CD8-positive, alpha-beta memory T cell (primary cell): ENCODE results near the gene SMLR1. TPM values are rescaled to one million over a fixed set of nuclear protein-coding genes. Genes with fewer than 3 reads are reported as not detected.

Source experiments
- CTCF ChIA-PET: fragments of 350-600 bp; sonication (Branson Sonifier 250); formaldehyde crosslinking; loops from one replicate; lab custom pipeline; 2021; ENCODE audit warnings: antibody characterized with exemption; lab: Charles Lee
- POLR2A ChIA-PET: fragments of 350-600 bp; sonication (Branson Sonifier 250); formaldehyde crosslinking; loops from one replicate; lab custom pipeline; 2021; ENCODE audit warnings: antibody characterized with exemption; lab: Charles Lee
- DNase-seq, 5 donors: peaks; one replicate each; pipeline versions ENCODE4 v3.0.0 to v3.0.0-alpha.2; 2020 to 2022; ENCODE audit warnings: mixed read lengths in 1 of 5
- H3K27ac ChIP-seq: one replicate; pipeline ENCODE4 v1.7.0; 2013; ENCODE audit warnings: low read depth, mild to moderate bottlenecking, low read length, moderate library complexity
- H3K27me3 ChIP-seq: 2 replicates; pipeline ENCODE4 v1.7.0; 2013; ENCODE audit warnings: low read length, mild to moderate bottlenecking; ENCODE audit not compliant: insufficient read depth, poor library complexity, severe bottlenecking
- H3K36me3 ChIP-seq: 2 replicates; pipeline ENCODE4 v1.7.0; 2013; ENCODE audit warnings: mild to moderate bottlenecking, low read length, moderate library complexity; ENCODE audit not compliant: insufficient read depth
- H3K4me1 ChIP-seq: 2 replicates; pipeline ENCODE4 v1.7.0; 2013; ENCODE audit warnings: mild to moderate bottlenecking, low read length, moderate library complexity; ENCODE audit not compliant: insufficient read depth
- H3K4me3 ChIP-seq: 2 replicates; pipeline ENCODE4 v1.7.0; 2013; ENCODE audit warnings: mild to moderate bottlenecking, low read length
- H3K9me3 ChIP-seq: 2 replicates; pipeline ENCODE4 v1.7.0; 2013; ENCODE audit warnings: mild to moderate bottlenecking, low read length
- H3K27ac Mint-ChIP-seq, 8 donors: one replicate each; pipeline ENCODE4 v1.8.0; 2020 to 2021; ENCODE audit warnings: mixed read lengths in 8 of 8, mild to moderate bottlenecking in 6 of 8, inconsistent platforms in 3 of 8, moderate library complexity in 3 of 8
- H3K27me3 Mint-ChIP-seq, 2 donors: one replicate each; pipeline ENCODE4 v1.8.0; 2020 to 2021; ENCODE audit warnings: mixed read lengths in 2 of 2, mild to moderate bottlenecking in 1 of 2, moderate library complexity in 1 of 2
- H3K36me3 Mint-ChIP-seq, 3 donors: one replicate each; pipeline ENCODE4 v1.8.0; 2020 to 2021; ENCODE audit warnings: mixed read lengths in 3 of 3, inconsistent platforms in 1 of 3, mild to moderate bottlenecking in 1 of 3
- H3K4me1 Mint-ChIP-seq, 3 donors: one replicate each; pipeline ENCODE4 v1.8.0; 2020 to 2021; ENCODE audit warnings: mixed read lengths in 3 of 3, inconsistent platforms in 1 of 3, mild to moderate bottlenecking in 1 of 3
- H3K4me3 Mint-ChIP-seq, 7 donors: one replicate each; pipeline ENCODE4 v1.8.0; 2020 to 2021; ENCODE audit warnings: mixed read lengths in 7 of 7, mild to moderate bottlenecking in 6 of 7, moderate library complexity in 4 of 7, inconsistent platforms in 2 of 7
- H3K9me3 Mint-ChIP-seq, 5 donors: one replicate each; pipeline ENCODE4 v1.8.0; 2020 to 2022; ENCODE audit warnings: mixed read lengths in 5 of 5, mild to moderate bottlenecking in 3 of 5, moderate library complexity in 2 of 5, inconsistent platforms in 1 of 5
- polyA plus RNA-seq: library from polyadenylated mRNA; unstranded; fragments of 300-500 nt; fragmentation: Illumina TruSeq; gene quantifications from one replicate; pipeline ENCODE4 v1.2.3, GENCODE V29; 2021
- total RNA-seq, 2 experiments: library from RNA; stranded (reverse); gene quantifications; one replicate each; pipeline ENCODE4 v1.2.3, GENCODE V29; 2021

SMLR1 gene
- total and polyA plus RNA-seq, 3 experiments from 2014 or later = not detected

DNA sequence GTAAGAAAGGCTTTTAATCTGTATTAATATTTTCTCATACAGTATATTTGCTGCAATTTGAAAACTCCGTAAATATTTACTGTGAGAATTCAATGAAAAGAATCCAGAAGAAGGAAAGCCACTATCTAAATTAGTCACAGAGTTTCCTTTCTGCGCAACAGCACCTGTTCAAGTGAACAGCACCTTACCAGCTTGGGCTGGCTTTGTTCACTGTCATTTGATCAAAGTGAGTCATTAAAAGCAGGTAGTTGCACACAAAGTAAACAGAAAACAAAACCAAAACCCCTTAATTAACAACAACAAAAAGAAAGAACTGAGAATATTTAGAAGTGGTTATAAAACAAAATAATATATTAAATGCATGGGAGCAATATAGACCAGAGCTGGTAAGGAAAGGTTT, 12.8 kb downstream of the SMLR1 start:
- H3K27ac Mint-ChIP-seq = no peak overlapping the region
- no peaks in the 10 kb centered on the region for H3K9me3 Mint-ChIP-seq
- no peak for DNase-seq
- no peaks in the 10 kb centered on the region for H3K27me3 Mint-ChIP-seq
- Histone ChIP-seq H3K27me3 (no peaks in the 10 kb centered on the region), H3K4me1 (no peaks in the 10 kb centered on the region), H3K27ac (no peak overlapping the region), H3K9me3 (no peaks in the 10 kb centered on the region), H3K4me3 (no peak overlapping the region), H3K36me3 (no peaks in the 10 kb centered on the region)
- ChIA-PET CTCF (no interaction called here), POLR2A (no interaction called here)
- peaks cover 2 to 4% (median 4%) of the 10 kb centered on the region in 3 donors for H3K4me1 Mint-ChIP-seq
- H3K4me3 Mint-ChIP-seq = no peak overlapping the region
- no peaks in the 10 kb centered on the region for H3K36me3 Mint-ChIP-seq

DNA sequence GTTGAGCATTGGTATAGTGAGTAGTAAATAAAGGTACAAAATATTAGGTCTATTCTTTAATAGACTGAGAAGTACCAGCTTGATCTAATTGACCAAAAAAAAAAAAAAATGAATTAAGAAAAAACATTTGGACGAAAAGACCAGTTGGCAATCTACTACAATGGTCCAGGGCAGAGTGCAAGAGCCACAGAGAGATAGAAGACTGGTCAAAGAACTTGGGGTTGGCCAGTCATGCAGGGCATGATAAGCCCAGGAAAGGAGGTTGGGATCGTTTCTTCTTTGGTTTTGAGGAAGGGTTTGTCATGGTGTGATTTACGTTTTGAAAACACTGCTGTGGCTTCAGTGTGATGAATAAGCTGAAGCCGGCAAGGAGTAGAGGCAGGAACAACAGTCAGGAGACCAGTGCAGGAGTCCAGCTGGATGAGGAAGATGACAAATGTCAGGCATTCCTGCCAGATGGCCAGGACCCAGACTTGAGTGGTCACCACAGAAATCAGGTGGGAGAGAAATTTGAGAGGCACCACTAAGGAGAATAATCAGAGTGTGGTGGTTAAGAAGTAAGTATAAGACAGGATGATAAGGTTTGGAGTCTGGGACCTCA, 14.0 kb downstream of the SMLR1 start:
- CTCF ChIA-PET = no interaction called here
- Mint-ChIP-seq H3K36me3 (no peaks in the 10 kb centered on the region), H3K4me1 (peaks cover 2 to 4% (median 4%) of the 10 kb centered on the region in 3 donors)

DNA sequence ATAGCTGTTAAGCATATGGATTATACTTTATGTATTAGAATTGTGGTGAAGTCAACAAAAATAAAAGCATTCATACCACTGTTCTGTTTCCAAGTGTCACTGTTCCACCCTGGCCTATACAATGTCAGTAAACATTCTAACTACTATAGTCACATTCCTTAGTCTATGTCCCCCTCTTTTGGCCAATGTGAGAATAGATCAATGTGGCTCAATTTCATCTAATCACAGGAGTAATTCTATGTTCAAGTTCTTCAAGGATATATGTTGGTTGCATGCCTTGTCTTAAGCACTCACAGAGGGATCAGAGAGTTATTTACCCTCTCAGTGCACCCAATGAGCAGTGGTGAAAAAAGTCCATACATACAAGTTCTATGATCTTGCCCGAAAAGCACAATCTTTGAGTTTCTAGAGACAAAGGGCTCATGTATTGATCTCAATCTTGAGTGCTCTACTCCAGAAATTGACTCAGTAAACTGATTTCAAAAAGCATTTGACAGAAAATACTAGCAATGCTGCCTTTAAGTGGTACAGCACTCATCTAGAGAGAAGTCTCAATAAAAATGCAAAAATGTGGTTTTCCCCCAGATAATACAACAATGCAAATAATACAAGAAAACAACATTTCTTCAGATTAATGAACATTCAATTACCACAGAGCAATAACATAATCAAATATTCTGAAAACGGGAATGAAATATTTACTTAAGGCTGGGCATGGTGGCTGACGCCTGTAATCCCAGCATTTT, 16.5 kb downstream of the SMLR1 start:
- ChIA-PET POLR2A (no interaction called here), CTCF (interaction anchor here (0.7 to 1.7 kb wide), 13 partner anchors 8 to 1246 kb away, joined by 3 to 8 read pairs (median 3); no protein-coding TSS in a partner anchor)
- no peaks in the 10 kb centered on the region for H3K9me3 Mint-ChIP-seq
- Histone ChIP-seq H3K4me3 (no peak overlapping the region), H3K27ac (no peak overlapping the region), H3K36me3 (no peaks in the 10 kb centered on the region), H3K4me1 (no peaks in the 10 kb centered on the region), H3K27me3 (no peaks in the 10 kb centered on the region), H3K9me3 (no peaks in the 10 kb centered on the region)
- peaks cover 4 to 7% (median 5%) of the 10 kb centered on the region in 3 donors for H3K4me1 Mint-ChIP-seq
- no peak overlapping the region for H3K4me3 Mint-ChIP-seq
- peaks cover 0 to 2% of the 10 kb centered on the region in 2 donors for H3K27me3 Mint-ChIP-seq
- DNase-seq = peak in 2 of 5 donors; percentile 46 to 47
- H3K27ac Mint-ChIP-seq = no peak overlapping the region
- H3K36me3 Mint-ChIP-seq = no peaks in the 10 kb centered on the region

More for the DNA sequence above, 14.0 kb downstream of the SMLR1 start:
- no peak for DNase-seq
- Mint-ChIP-seq H3K4me3 (no peak overlapping the region), H3K27me3 (no peaks in the 10 kb centered on the region), H3K9me3 (no peaks in the 10 kb centered on the region), H3K27ac (peak overlapping the region in 2 of 8 donors; percentile 13 to 74)
- Histone ChIP-seq H3K27me3 (no peaks in the 10 kb centered on the region), H3K4me1 (no peaks in the 10 kb centered on the region), H3K4me3 (no peak overlapping the region), H3K27ac (no peak overlapping the region), H3K36me3 (no peaks in the 10 kb centered on the region), H3K9me3 (no peaks in the 10 kb centered on the region)
- POLR2A ChIA-PET = no interaction called here

DNA sequence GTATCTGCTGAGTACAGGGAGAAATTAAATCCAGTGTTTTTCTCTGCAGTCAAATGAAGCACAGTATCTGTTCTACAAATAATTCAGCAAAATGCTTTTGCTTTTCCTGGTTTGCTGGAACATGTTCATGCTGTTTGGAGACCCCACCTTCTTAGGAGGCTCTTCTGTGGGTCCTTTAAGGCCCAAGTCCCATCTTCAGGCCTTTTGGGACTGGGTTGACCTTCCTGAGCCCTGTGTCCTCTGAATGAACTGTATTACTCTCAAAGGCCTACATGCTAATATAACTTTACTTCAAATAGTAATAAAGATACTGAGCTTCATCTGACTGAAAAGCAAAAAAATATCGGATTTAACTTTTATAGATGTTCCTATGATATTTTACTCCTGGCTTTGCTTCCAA, 19.3 kb downstream of the SMLR1 start:
- no peaks in the 10 kb centered on the region for H3K27me3 ChIP-seq
- peaks cover 6 to 15% (median 9%) of the 10 kb centered on the region in 3 donors for H3K4me1 Mint-ChIP-seq
- H3K9me3 Mint-ChIP-seq = no peaks in the 10 kb centered on the region
- H3K27ac Mint-ChIP-seq = no peak overlapping the region
- no peaks in the 10 kb centered on the region for H3K36me3 ChIP-seq
- no peaks in the 10 kb centered on the region for H3K36me3 Mint-ChIP-seq
- DNase-seq = no peak
- CTCF ChIA-PET = interaction anchor here (3.3 kb wide), 1 partner anchor 525 kb away, joined by 14 read pairs; no protein-coding TSS in a partner anchor
- POLR2A ChIA-PET = no interaction called here
- H3K4me3 ChIP-seq = no peak overlapping the region
- H3K4me3 Mint-ChIP-seq = no peak overlapping the region
- H3K27me3 Mint-ChIP-seq = peaks cover 0 to 2% of the 10 kb centered on the region in 2 donors
- no peaks in the 10 kb centered on the region for H3K4me1 ChIP-seq
- no peaks in the 10 kb centered on the region for H3K9me3 ChIP-seq
- no peak overlapping the region for H3K27ac ChIP-seq

DNA sequence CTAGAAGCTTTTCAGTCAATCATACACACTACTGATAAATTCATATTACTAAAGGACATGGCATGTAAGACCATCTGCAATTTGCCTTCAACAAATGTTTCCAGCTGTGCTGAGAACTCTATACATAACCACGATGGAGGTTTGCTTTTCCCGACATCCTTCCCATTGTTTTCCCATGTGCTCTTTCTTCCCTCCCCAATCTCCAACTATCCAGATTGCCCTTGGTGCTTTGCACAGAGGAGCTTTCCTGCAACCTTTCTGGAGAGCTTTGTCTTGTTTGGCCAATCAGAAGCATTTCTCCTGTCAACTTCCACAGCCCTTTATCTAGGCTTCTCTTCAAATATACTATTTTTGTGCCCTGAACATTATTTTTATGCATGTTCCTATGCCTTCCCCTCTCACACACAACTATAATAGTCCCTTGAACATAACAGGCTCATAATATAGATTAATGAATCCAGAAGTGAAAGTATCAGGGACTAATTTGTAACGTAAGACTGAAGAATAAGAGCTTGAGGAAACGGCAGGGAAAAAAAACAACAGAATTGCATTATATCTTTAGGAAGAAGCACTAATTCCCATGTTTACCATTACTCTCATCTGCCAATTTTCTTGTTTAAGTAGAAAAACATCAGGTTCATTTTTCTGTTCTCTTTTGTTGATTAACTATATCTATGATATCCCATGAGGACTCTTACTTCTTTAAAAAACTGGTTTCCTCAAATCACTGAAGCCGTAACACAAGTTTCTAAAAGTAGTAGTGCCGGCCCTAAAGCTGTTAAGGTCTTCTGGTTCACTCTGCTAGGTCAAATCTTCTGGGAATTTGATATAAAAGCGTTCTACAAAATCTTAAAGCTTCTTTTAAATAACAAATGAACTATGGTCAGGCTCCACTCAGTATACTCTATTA, 20.1 kb downstream of the SMLR1 start:
- ChIA-PET POLR2A (no interaction called here), CTCF (interaction anchor here (0.6 to 3.3 kb wide), 2 partner anchors 456 to 525 kb away, joined by 3 to 14 read pairs; no protein-coding TSS in a partner anchor)
- H3K4me1 Mint-ChIP-seq = peaks cover 6 to 15% (median 9%) of the 10 kb centered on the region in 3 donors
- no peaks in the 10 kb centered on the region for H3K9me3 Mint-ChIP-seq
- no peak overlapping the region for H3K4me3 Mint-ChIP-seq
- Histone ChIP-seq H3K9me3 (no peaks in the 10 kb centered on the region), H3K27me3 (no peaks in the 10 kb centered on the region), H3K27ac (no peak overlapping the region), H3K36me3 (no peaks in the 10 kb centered on the region), H3K4me1 (no peaks in the 10 kb centered on the region), H3K4me3 (no peak overlapping the region)
- peak overlapping the region in 2 of 8 donors; percentile 73 to 74 for H3K27ac Mint-ChIP-seq
- peaks cover 0 to 2% (median 0%) of the 10 kb centered on the region in 3 donors for H3K36me3 Mint-ChIP-seq
- DNase-seq = no peak
- peaks cover 0 to 2% of the 10 kb centered on the region in 2 donors for H3K27me3 Mint-ChIP-seq

DNA sequence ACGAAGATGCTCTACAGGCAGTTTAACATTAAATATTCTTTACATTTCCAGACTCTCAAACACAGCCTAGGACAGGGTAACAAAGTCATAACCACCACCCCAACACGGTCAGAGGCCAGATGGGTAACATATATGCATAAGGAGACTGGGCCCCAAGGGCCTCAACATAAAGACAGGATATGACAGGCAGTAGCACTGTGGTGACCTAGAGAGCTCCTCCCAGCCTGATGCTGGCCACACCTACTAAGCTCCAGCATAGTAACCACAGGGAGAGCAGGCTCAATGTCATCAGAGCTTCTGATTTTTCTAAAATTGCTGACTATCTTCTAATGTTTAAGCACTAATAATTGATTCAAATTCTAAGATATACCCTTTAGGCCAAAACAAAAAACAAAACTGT, 21.7 kb downstream of the SMLR1 start:
- ChIA-PET CTCF (no interaction called here), POLR2A (no interaction called here)
- H3K27ac Mint-ChIP-seq = no peak overlapping the region
- Histone ChIP-seq H3K36me3 (no peaks in the 10 kb centered on the region), H3K4me3 (no peak overlapping the region), H3K27ac (no peak overlapping the region), H3K4me1 (no peaks in the 10 kb centered on the region), H3K9me3 (no peaks in the 10 kb centered on the region), H3K27me3 (no peaks in the 10 kb centered on the region)
- peaks cover 2 to 13% (median 5%) of the 10 kb centered on the region in 3 donors for H3K4me1 Mint-ChIP-seq
- peaks cover 0 to 3% of the 10 kb centered on the region in 2 donors for H3K27me3 Mint-ChIP-seq
- peak in 2 of 5 donors; percentile 1 to 53 for DNase-seq
- H3K9me3 Mint-ChIP-seq = no peaks in the 10 kb centered on the region
- H3K4me3 Mint-ChIP-seq = no peak overlapping the region
- peaks cover 0 to 2% (median 2%) of the 10 kb centered on the region in 3 donors for H3K36me3 Mint-ChIP-seq

DNA sequence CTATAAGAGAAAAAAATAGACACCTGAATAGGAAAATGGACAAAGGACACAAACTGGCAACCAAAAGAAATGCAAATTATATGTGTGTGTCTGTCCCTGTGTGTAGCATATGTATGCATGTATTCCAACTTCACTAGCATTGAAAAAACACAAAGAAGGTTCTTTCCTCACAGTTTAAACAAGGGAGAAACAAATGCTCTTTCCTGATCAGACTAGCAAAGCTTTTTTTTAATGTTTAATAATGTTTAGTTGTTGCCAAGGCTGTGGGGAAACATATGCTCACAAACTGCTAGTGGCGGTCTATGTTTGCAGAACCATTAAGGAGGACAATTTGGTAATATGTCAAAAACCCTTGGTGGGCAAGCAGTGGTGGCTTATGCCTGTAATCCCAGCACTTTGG, 22.4 kb downstream of the SMLR1 start:
- no peaks in the 10 kb centered on the region for H3K27me3 ChIP-seq
- no peaks in the 10 kb centered on the region for H3K9me3 ChIP-seq
- H3K4me3 ChIP-seq = no peak overlapping the region
- no peak for DNase-seq
- Mint-ChIP-seq H3K27me3 (peaks cover 0 to 3% of the 10 kb centered on the region in 2 donors), H3K27ac (no peak overlapping the region), H3K36me3 (peaks cover 0 to 4% (median 2%) of the 10 kb centered on the region in 3 donors), H3K4me1 (peaks cover 2 to 13% (median 5%) of the 10 kb centered on the region in 3 donors), H3K9me3 (no peaks in the 10 kb centered on the region), H3K4me3 (no peak overlapping the region)
- POLR2A ChIA-PET = no interaction called here
- CTCF ChIA-PET = no interaction called here
- H3K27ac ChIP-seq = no peak overlapping the region
- H3K4me1 ChIP-seq = no peaks in the 10 kb centered on the region
- no peaks in the 10 kb centered on the region for H3K36me3 ChIP-seq
